HFF-Myc (cell line): Measurements from ENCODE around the gene ESAM.
A peak's percentile ranks its signal among the peaks of the same experiment; 100 is the strongest.

Experiments
- DNase-seq: peaks from one replicate; pipeline ENCODE4 v3.0.0-alpha.2; 2011; ENCODE audit warnings: low read depth; ENCODE audit errors: extremely low read depth
- H3K4me3 ChIP-seq: replicated peaks from 2 replicates; pipeline ENCODE4 v1.5.1; 2011; ENCODE audit warnings: low read depth, mild to moderate bottlenecking, control low read depth, low read length
- CTCF ChIP-seq: IDR thresholded peaks from 2 replicates; pipeline ENCODE4 v1.5.1; 2012; ENCODE audit warnings: mild to moderate bottlenecking, low read depth, low read length, control low read depth; ENCODE audit errors: missing control alignments

ESAM gene

GRCh38 chr11:124762105-124762623 lies at the start of gene ESAM:
Gene ESAM, minus strand, starts transcription at chr11:124762290. Its CDS starts 136 bp downstream, at chr11:124762154.
- no peak for TF ChIP-seq CTCF
- no peak for DNase-seq
- H3K4me3 ChIP-seq, result peak within 1 kb of the TSS; percentile 35

GRCh38 chr11:124811399-124812125 lies 49.5 kb upstream of the ESAM start:
- no peak overlapping the region for H3K4me3 ChIP-seq
- no peak for DNase-seq
- TF ChIP-seq CTCF, result no peak

GRCh38 chr11:124807660-124808270 lies 45.7 kb upstream of the ESAM start:
- DNase-seq, result no peak
- no peak overlapping the region for H3K4me3 ChIP-seq
- TF ChIP-seq CTCF, result no peak

GRCh38 chr11:124807201-124807600 lies 45.1 kb upstream of the ESAM start:
- no peak for DNase-seq
- no peak for TF ChIP-seq CTCF
- no peak overlapping the region for H3K4me3 ChIP-seq

- no peak for TF ChIP-seq CTCF
- H3K4me3 ChIP-seq, result no peak overlapping the region
- DNase-seq, result no peak
These were observed 42.8 kb upstream of the ESAM start for GRCh38 chr11:124804884-124805283.

GRCh38 chr11:124801636-124802312 lies 39.7 kb upstream of the ESAM start:
- TF ChIP-seq CTCF, result no peak
- H3K4me3 ChIP-seq, result no peak overlapping the region
- no peak for DNase-seq
